Endothelial cell of umbilical vein (primary cell): Measurements from ENCODE around the gene VEPH1. TPM values are rescaled to one million over a fixed set of nuclear protein-coding genes. Genes with fewer than 3 reads are reported as not detected.

Source experiments
- BruUV-seq: library from RNA; stranded (reverse); fragments of 400-500 nt; replicated peaks from 2 replicates; lab custom pipeline; 2021; lab: Mats Ljungman, UMichigan
- CTCF ChIA-PET: fragments of 300-600, 350-600 bp; sonication (Branson Sonifier 250); formaldehyde crosslinking; loops from one replicate; lab custom pipeline; 2021; ENCODE audit warnings: antibody characterized with exemption, inconsistent platforms; lab: Charles Lee
- POLR2A ChIA-PET: fragments of 300-600, 350-600 bp; sonication (Branson Sonifier 250); formaldehyde crosslinking; loops from one replicate; lab custom pipeline; 2021; ENCODE audit warnings: antibody characterized with exemption, inconsistent platforms; lab: Charles Lee
- DNase-seq: peaks from one replicate; pipeline ENCODE4 v3.0.0-alpha.2; 2011; ENCODE audit warnings: low read depth, low spot score
- FAIRE-seq: peaks from 2 replicates; lab custom pipeline; 2011; peaks lifted over from hg19 to GRCh38; lab: Jason Lieb, UNC
- H2AFZ ChIP-seq: 2 replicates; pipeline ENCODE4 v1.6.0; 2012; ENCODE audit warnings: low read depth, low read length, control low read depth, inconsistent platforms
- H3K27ac ChIP-seq: 2 replicates; pipeline ENCODE4 v1.5.1; 2011; ENCODE audit warnings: low read depth, mild to moderate bottlenecking, control low read depth, low read length, moderate library complexity; ENCODE audit not compliant: insufficient read depth
- H3K27me3 ChIP-seq, 2 experiments: 2 replicates each; pipeline versions ENCODE4 v1.6.0 to v1.6.1; 2011; ENCODE audit warnings: low read length in 2 of 2, mixed read lengths in 1 of 2; ENCODE audit not compliant: control insufficient read depth in 2 of 2, insufficient read depth in 2 of 2
- H3K36me3 ChIP-seq, 2 experiments: 2 replicates in 1 of 2; 3 replicates in 1 of 2; pipeline ENCODE4 v1.5.1; 2011; ENCODE audit warnings: low read length in 2 of 2, mild to moderate bottlenecking in 1 of 2, moderate library complexity in 1 of 2; ENCODE audit not compliant: control insufficient read depth in 2 of 2, insufficient read depth in 2 of 2; ENCODE audit errors: extremely low read depth in 1 of 2
- H3K4me1 ChIP-seq: 3 replicates; pipeline ENCODE4 v1.5.1; 2011; ENCODE audit warnings: mild to moderate bottlenecking, low read length; ENCODE audit not compliant: control insufficient read depth, insufficient read depth; ENCODE audit errors: extremely low read depth
- H3K4me2 ChIP-seq: 2 replicates; pipeline ENCODE4 v1.6.1; 2011; ENCODE audit warnings: low read length, control low read depth, mixed read lengths; ENCODE audit not compliant: insufficient read depth
- H3K4me3 ChIP-seq, 3 experiments: fragments of 200-600 bp in 1 of 3; sonication (generic), shearing (Covaris generic) in 1 of 3; replicated peaks in 1 of 3; 2 replicates each; pipeline ENCODE4 v1.5.1; 2011 to 2016; ENCODE audit warnings: control low read depth in 3 of 3, low read length in 3 of 3, mild to moderate bottlenecking in 2 of 3, inconsistent platforms in 1 of 3, low read depth in 1 of 3, moderate library complexity in 1 of 3; ENCODE audit not compliant: insufficient read depth in 1 of 3
- H3K79me2 ChIP-seq: 2 replicates; pipeline ENCODE4 v1.6.0; 2012; ENCODE audit warnings: low read length, inconsistent platforms; ENCODE audit not compliant: control insufficient read depth, insufficient read depth
- H3K9ac ChIP-seq: replicated peaks from 2 replicates; pipeline ENCODE3; 2011; ENCODE audit warnings: low read length, control low read depth; ENCODE audit not compliant: insufficient read depth; ENCODE audit errors: extremely low read depth
- H3K9me1 ChIP-seq: replicated peaks from 3 replicates; pipeline ENCODE4 v1.6.0; 2011; ENCODE audit warnings: mild to moderate bottlenecking, low read length; ENCODE audit not compliant: control insufficient read depth, insufficient read depth; ENCODE audit errors: extremely low read depth
- H3K9me3 ChIP-seq: replicated peaks from 2 replicates; pipeline ENCODE4 v1.5.1; 2012; ENCODE audit warnings: low read length, inconsistent platforms; ENCODE audit not compliant: control insufficient read depth, insufficient read depth
- H4K20me1 ChIP-seq: replicated peaks from 2 replicates; pipeline ENCODE3; 2011; ENCODE audit warnings: mild to moderate bottlenecking, low read length; ENCODE audit not compliant: control insufficient read depth, insufficient read depth; ENCODE audit errors: extremely low read depth
- EZH2 ChIP-seq: IDR thresholded peaks from 2 replicates; pipeline ENCODE4 v1.6.1; 2012; ENCODE audit warnings: borderline replicate concordance, low read depth, mild to moderate bottlenecking, moderate library complexity, low read length, inconsistent platforms; ENCODE audit not compliant: severe bottlenecking
- FOS ChIP-seq: IDR thresholded peaks from 2 replicates; pipeline ENCODE4 v1.6.1; 2011; ENCODE audit warnings: mild to moderate bottlenecking, low read length, moderate library complexity, borderline replicate concordance; ENCODE audit not compliant: insufficient read depth
- GATA2 ChIP-seq: IDR thresholded peaks from 2 replicates; pipeline ENCODE4 v1.7.0; 2011; ENCODE audit warnings: low read depth, mild to moderate bottlenecking, moderate library complexity, mixed read lengths, low read length; ENCODE audit not compliant: insufficient read length, insufficient read depth
- JUN ChIP-seq: IDR thresholded peaks from 2 replicates; pipeline ENCODE4 v1.6.1; 2011; ENCODE audit warnings: borderline replicate concordance, low read depth; ENCODE audit not compliant: insufficient read length, insufficient read depth
- MYC ChIP-seq: IDR thresholded peaks from one replicate; pipeline ENCODE4 v1.6.1; 2011; ENCODE audit warnings: mild to moderate bottlenecking, low read depth, low read length
- POLR2A ChIP-seq: IDR thresholded peaks from 2 replicates; pipeline ENCODE4 v1.6.1; 2012; ENCODE audit warnings: low read depth, mild to moderate bottlenecking, control low read depth, low read length
- POLR2AphosphoS5 ChIP-seq: IDR thresholded peaks from 2 replicates; pipeline ENCODE4 v1.6.1; 2012; ENCODE audit warnings: low read depth, mild to moderate bottlenecking, control low read depth, low read length, moderate library complexity; ENCODE audit not compliant: insufficient read depth
- dilution Hi-C: fragments of 300-500 bp; cut with MboI; formaldehyde crosslinking; loops from one replicate; pipeline ENCODE4 v1.15.0; 2019; ENCODE audit warnings: low sequenced_read_pairs; ENCODE audit not compliant: extremely low pct_ligation_motif_present
- intact Hi-C: fragments of 100-400 bp; cut with micrococcal nuclease; formaldehyde crosslinking; loops from one replicate; pipeline ENCODE4 v1.10.0; 2022
- polyA plus RNA-seq, 4 experiments: library from polyadenylated mRNA; depleted of rRNA in 3 of 4; stranded (reverse) in 3 of 4; unstranded in 1 of 4; fragments of >200 nt; gene quantifications; 2 replicates each; pipeline versions ENCODE4 v1.2.1 to v1.2.3, GENCODE V29; 2011 to 2012; ENCODE audit warnings: missing spikeins in 1 of 4
- total RNA-seq: library from RNA; stranded (reverse); gene quantifications from 2 replicates; pipeline ENCODE4 v1.2.3, GENCODE V29; 2021
- TF ChIP-seq, protein P1 (sequence below): IDR thresholded peaks from 2 replicates; pipeline ENCODE4 v1.6.1; 2011; ENCODE audit not compliant: insufficient read depth, insufficient read length
- TF ChIP-seq, protein P2 (sequence below), 2 donors: IDR thresholded peaks; 1 replicate in 1 of 2; 2 replicates in 1 of 2; pipeline ENCODE4 v1.5.1; 2011; ENCODE audit warnings: low read length in 2 of 2, mild to moderate bottlenecking in 2 of 2, moderate library complexity in 2 of 2, control low read depth in 1 of 2, inconsistent platforms in 1 of 2, low read depth in 1 of 2; ENCODE audit not compliant: insufficient read depth in 1 of 2; ENCODE audit errors: extremely low read depth in 1 of 2

Gene VEPH1
- total and polyA plus RNA-seq, 2 donors (not counting 3 experiments of a cell fraction or from before 2014, with no cell fraction given) = 42.9 to 136 TPM

DNA sequence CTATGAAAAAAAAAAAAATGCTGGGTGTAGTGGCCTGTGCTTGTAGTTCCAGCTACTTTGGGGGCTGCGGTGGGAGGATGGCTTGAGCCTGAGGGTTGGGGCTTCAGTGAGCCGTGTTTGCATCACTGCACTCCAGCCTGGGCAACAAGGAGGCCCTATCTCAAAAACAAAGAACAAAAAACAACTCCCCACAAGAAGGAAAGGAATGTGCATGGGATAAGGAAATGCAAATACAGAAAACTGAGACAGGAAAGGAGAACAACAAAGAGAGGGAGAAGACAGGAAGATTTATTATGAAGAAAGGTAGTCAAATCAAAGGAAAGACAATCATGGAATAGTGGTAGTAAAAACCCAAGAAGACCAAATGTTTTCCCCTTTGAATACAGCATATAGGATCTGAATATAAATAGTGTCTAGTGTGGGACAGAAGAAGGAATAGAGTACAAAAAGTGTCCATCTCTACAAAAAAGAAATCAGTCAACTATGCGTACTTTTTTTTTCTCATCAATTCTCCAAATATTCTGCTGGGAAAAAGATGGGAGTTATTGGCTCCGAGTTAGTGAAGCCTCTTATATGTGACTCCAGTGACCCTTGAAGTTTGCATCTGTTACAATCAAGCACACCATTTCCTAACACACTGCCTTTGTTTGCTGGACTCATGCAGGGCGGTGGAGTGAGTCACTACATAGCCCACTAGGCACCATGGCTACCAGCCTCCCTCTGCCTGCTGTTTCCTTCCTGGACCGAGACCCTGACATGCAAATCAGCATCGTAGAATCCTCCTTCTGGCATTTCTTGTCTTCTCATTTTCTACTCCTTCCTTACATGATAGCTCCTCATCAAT is 167.8 kb downstream of the VEPH1 start:
- H4K20me1 ChIP-seq = no peaks in the 10 kb centered on the region
- H3K9me3 ChIP-seq = no peaks in the 10 kb centered on the region
- peak overlapping the region; percentile 40 for H3K9ac ChIP-seq
- ChIA-PET POLR2A (no interaction called here), CTCF (interaction anchor here (1.1 to 1.4 kb wide), 3 partner anchors 20 to 53 kb away, joined by 4 to 5 read pairs (median 4); no protein-coding TSS in a partner anchor)
- TSS peak; percentile 42 for BruUV-seq
- H3K27ac ChIP-seq = peak overlapping the region; percentile 84
- no peaks in the 10 kb centered on the region for H3K9me1 ChIP-seq
- H3K36me3 ChIP-seq = no peaks in the 10 kb centered on the region
- intact Hi-C loops = loop anchor here (1.0 to 2.0 kb wide), 4 partner anchors 25 to 87 kb away; no protein-coding TSS in a partner anchor
- no peaks in the 10 kb centered on the region for H3K27me3 ChIP-seq
- H2AFZ ChIP-seq = no peak overlapping the region
- TF ChIP-seq POLR2A (peak; percentile 67), JUN (peak; percentile 90), GATA2 (peak; percentile 78), MYC (peak; percentile 76), EZH2 (no peak), POLR2AphosphoS5 (peak; percentile 76), FOS (peak; percentile 99)
- TF ChIP-seq, protein P1, sequence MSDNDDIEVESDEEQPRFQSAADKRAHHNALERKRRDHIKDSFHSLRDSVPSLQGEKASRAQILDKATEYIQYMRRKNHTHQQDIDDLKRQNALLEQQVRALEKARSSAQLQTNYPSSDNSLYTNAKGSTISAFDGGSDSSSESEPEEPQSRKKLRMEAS = no peak
- TF ChIP-seq, protein P2, sequence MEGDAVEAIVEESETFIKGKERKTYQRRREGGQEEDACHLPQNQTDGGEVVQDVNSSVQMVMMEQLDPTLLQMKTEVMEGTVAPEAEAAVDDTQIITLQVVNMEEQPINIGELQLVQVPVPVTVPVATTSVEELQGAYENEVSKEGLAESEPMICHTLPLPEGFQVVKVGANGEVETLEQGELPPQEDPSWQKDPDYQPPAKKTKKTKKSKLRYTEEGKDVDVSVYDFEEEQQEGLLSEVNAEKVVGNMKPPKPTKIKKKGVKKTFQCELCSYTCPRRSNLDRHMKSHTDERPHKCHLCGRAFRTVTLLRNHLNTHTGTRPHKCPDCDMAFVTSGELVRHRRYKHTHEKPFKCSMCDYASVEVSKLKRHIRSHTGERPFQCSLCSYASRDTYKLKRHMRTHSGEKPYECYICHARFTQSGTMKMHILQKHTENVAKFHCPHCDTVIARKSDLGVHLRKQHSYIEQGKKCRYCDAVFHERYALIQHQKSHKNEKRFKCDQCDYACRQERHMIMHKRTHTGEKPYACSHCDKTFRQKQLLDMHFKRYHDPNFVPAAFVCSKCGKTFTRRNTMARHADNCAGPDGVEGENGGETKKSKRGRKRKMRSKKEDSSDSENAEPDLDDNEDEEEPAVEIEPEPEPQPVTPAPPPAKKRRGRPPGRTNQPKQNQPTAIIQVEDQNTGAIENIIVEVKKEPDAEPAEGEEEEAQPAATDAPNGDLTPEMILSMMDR (IDR thresholded peaks at IDR 0.05; ENCODE audit: extremely low read depth in 1 of 2, insufficient read depth in 1 of 2, low read depth in 1 of 2, low read length in 2 of 2) = no peak
- no peak overlapping the region for H3K4me3 ChIP-seq
- H3K4me1 ChIP-seq = peaks cover 43% of the 10 kb centered on the region
- dilution Hi-C loops = no loop called here
- no peaks in the 10 kb centered on the region for H3K79me2 ChIP-seq
- peak overlapping the region; percentile 63 for H3K4me2 ChIP-seq
- peak; percentile 87 for FAIRE-seq
- peak; percentile 98 for DNase-seq
